ENCODE data around the gene EGFL8. TPM values are rescaled to one million over a fixed set of nuclear protein-coding genes. Genes with fewer than 3 reads are reported as not detected.

EGFL8 gene
- total and polyA plus RNA-seq, 9 of the 15 experiments (the other 6 are each of a cell fraction or from before 2014, with no cell fraction given) = 2.2 to 47.4 (median 14.2) TPM

DNA sequence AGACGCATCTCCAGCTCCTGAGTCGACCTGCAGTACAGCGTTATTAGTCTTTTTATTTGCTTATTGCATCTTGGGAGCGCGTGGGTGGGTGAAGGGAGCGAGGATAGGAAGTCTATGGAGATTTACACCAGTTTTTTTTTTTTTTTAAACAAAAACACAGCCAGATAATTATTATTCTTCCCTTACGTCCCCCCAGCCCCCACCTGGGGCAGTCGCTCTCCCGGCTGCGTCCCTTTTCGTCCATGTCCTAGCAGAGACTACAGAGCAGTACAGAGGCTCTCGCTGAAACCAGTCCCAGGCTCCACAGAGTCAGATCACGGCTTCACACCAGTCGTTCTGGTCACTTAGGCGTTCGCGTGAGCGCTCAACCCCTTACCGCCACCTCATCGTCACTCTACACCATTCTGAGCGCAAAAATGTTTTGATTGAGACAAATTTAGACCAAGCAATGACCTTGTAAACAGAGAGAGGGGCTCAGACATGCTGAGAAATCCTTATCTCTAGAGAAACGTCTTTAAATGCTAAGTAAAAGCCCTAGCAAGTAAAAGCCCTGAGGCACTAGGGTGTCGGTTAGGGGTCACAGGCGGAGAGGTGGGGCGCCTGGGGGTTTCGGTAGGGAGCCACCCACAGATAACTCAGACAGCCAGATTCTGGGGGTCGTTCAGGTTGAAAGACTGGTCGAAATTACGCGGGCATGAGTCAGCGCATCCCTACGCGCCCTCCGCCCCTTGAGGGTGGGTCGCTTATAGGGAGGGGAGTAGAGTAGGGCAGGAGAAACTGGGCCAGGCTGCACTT lies 11.4 kb upstream of the EGFL8 start (continued):
- TF ChIP-seq, protein P1, sequence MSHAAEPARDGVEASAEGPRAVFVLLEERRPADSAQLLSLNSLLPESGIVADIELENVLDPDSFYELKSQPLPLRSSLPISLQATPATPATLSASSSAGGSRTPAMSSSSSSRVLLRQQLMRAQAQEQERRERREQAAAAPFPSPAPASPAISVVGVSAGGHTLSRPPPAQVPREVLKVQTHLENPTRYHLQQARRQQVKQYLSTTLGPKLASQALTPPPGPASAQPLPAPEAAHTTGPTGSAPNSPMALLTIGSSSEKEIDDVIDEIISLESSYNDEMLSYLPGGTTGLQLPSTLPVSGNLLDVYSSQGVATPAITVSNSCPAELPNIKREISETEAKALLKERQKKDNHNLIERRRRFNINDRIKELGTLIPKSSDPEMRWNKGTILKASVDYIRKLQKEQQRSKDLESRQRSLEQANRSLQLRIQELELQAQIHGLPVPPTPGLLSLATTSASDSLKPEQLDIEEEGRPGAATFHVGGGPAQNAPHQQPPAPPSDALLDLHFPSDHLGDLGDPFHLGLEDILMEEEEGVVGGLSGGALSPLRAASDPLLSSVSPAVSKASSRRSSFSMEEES (CRISPR knock-in tag; IDR thresholded peaks at IDR 0.05) = no peak
- no peak for TF ChIP-seq SP2 (IDR thresholded peaks at IDR 0.05; ENCODE audit: extremely low read depth, low read depth, low read length, poor library complexity, severe bottlenecking)
- no peak for TF ChIP-seq HINFP (tag; conservative IDR thresholded peaks at IDR 0.05; ENCODE audit: low read depth)
- TF ChIP-seq RUNX1 (IDR thresholded peaks at IDR 0.05; ENCODE audit: low read depth) = no peak
- TF ChIP-seq, protein P2, sequence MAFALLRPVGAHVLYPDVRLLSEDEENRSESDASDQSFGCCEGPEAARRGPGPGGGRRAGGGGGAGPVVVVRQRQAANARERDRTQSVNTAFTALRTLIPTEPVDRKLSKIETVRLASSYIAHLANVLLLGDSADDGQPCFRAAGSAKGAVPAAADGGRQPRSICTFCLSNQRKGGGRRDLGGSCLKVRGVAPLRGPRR (CRISPR knock-in tag; IDR thresholded peaks at IDR 0.05) = no peak
- TF ChIP-seq HMG20A (CRISPR knock-in tag; conservative IDR thresholded peaks at IDR 0.05) = no peak
- peak; percentile 20; the same call in 1 of the 2 replicates for TF ChIP-seq MAFG (tag; conservative IDR thresholded peaks at IDR 0.05)
- 0 out of 4 replicates have a peak, but pooled peaks of 1 of the 2 experiments have one; percentile 10 for TF ChIP-seq FOXK2 (conservative IDR thresholded peaks at IDR 0.05 in 1 of 2, IDR thresholded peaks at IDR 0.05 in 1 of 2; ENCODE audit: low read depth in 2 of 2)
- no peak for TF ChIP-seq ZNF311 (CRISPR knock-in tag; IDR thresholded peaks at IDR 0.05)
- TF ChIP-seq CREBBP (IDR thresholded peaks at IDR 0.05; ENCODE audit: low read depth, low read length) = no peak
- TF ChIP-seq, protein P3, sequence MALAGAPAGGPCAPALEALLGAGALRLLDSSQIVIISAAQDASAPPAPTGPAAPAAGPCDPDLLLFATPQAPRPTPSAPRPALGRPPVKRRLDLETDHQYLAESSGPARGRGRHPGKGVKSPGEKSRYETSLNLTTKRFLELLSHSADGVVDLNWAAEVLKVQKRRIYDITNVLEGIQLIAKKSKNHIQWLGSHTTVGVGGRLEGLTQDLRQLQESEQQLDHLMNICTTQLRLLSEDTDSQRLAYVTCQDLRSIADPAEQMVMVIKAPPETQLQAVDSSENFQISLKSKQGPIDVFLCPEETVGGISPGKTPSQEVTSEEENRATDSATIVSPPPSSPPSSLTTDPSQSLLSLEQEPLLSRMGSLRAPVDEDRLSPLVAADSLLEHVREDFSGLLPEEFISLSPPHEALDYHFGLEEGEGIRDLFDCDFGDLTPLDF (CRISPR knock-in tag; IDR thresholded peaks at IDR 0.05) = no peak
- no peak for TF ChIP-seq ZNF699 (CRISPR knock-in tag; IDR thresholded peaks at IDR 0.05; ENCODE audit: insufficient replicate concordance)
- TF ChIP-seq TARDBP (IDR thresholded peaks at IDR 0.05) = no peak
- TF ChIP-seq YBX1 (IDR thresholded peaks at IDR 0.05) = no peak
- no peak for TF ChIP-seq NR2C2 (CRISPR knock-in tag; IDR thresholded peaks at IDR 0.05)
- TF ChIP-seq NR2C2 (tag; IDR thresholded peaks at IDR 0.05) = no peak
- TF ChIP-seq ZNF124 (CRISPR knock-in tag; IDR thresholded peaks at IDR 0.05) = no peak
- TF ChIP-seq BHLHE40 (IDR thresholded peaks at IDR 0.05; ENCODE audit: low read length) = peak; percentile 5; the same call in 1 of the 2 replicates
- peak; percentile 14; the same call in 1 of the 2 replicates for TF ChIP-seq SMARCE1 (IDR thresholded peaks at IDR 0.05)
- no peak; the same call in 1 of the 2 replicates for TF ChIP-seq FOSL1 (tag; conservative IDR thresholded peaks at IDR 0.05)

All from K562 (cell line).